Gastrocnemius medialis (tissue), 4 donors: ENCODE results near the gene MAGI1. TPM values are rescaled to one million over a fixed set of nuclear protein-coding genes. Genes with fewer than 3 reads are reported as not detected.

Source experiments
- ATAC-seq, 2 donors: fragments of 150-250 bp; one replicate each; pipeline ENCODE4 v1.9.1; 2016
- DNase-seq, 2 donors: peaks; one replicate each; pipeline ENCODE4 v3.0.0-alpha.2; 2019
- H3K27ac ChIP-seq, 4 donors: fragments of 200-600 bp; sonication (generic); 1 replicate in 1 of 4; 2 replicates in 3 of 4; pipeline ENCODE4 v1.5.1; 2016 to 2018; ENCODE audit warnings: mild to moderate bottlenecking in 2 of 4, moderate library complexity in 1 of 4
- H3K27me3 ChIP-seq, 3 donors: fragments of 200-600 bp; sonication (generic) in 2 of 3; 1 replicate in 1 of 3; 2 replicates in 2 of 3; pipeline versions ENCODE4 v1.5.1 to v1.6.0; 2016 to 2019; ENCODE audit warnings: mild to moderate bottlenecking in 1 of 3, moderate library complexity in 1 of 3
- H3K36me3 ChIP-seq, 2 donors: fragments of 200-600 bp; sonication (generic) in 1 of 2; one replicate each; pipeline ENCODE4 v1.5.1; 2017 to 2018
- H3K4me1 ChIP-seq, 2 donors: fragments of 200-600 bp; sonication (generic) in 1 of 2; one replicate each; pipeline ENCODE4 v1.5.1; 2016 to 2017; ENCODE audit warnings: mild to moderate bottlenecking in 2 of 2
- H3K4me3 ChIP-seq, 4 donors: fragments of 200-600 bp; sonication (generic) in 3 of 4; 1 replicate in 1 of 4; 2 replicates in 3 of 4; pipeline ENCODE4 v1.5.1; 2016 to 2019; ENCODE audit warnings: mild to moderate bottlenecking in 2 of 4
- H3K9me3 ChIP-seq, 3 donors: fragments of 200-600 bp; sonication (generic) in 2 of 3; 1 replicate in 1 of 3; 2 replicates in 2 of 3; pipeline ENCODE4 v1.5.1; 2016 to 2019
- CTCF ChIP-seq, 5 experiments: fragments of 450-650 bp in 3 of 5; fragments of 200-600 bp in 2 of 5; sonication (generic) in 2 of 5; IDR thresholded peaks in 4 of 5; conservative IDR thresholded peaks in 1 of 5; 1 replicate in 4 of 5; 2 replicates in 1 of 5; pipeline ENCODE4 v1.5.1; 2016 to 2019; ENCODE audit warnings: antibody characterized with exemption in 5 of 5, mild to moderate bottlenecking in 3 of 5, moderate library complexity in 3 of 5
- POLR2A ChIP-seq, 2 donors: fragments of 450-650 bp; IDR thresholded peaks; one replicate each; pipeline ENCODE4 v1.6.1; 2017; ENCODE audit warnings: antibody characterized with exemption in 2 of 2, mild to moderate bottlenecking in 2 of 2, moderate library complexity in 2 of 2
- in situ Hi-C, 4 donors: fragments of 200-750 bp; cut with MboI; loops; one replicate each; pipeline versions ENCODE4 v1.15.0 to v1.8.0; 2017; ENCODE audit warnings: low sequenced_read_pairs in 4 of 4
- intact Hi-C: fragments of 100-400 bp; cut with DNase I; formaldehyde crosslinking; loops from one replicate; pipeline ENCODE4 v1.15.1; 2023; ENCODE audit warnings: low total_unique reads
- total RNA-seq, 4 donors: library from RNA; depleted of rRNA; stranded (reverse); fragments of >200 nt; gene quantifications; one replicate each; pipeline versions ENCODE4 v1.1.0 to v1.2.3, GENCODE V29; 2016

MAGI1 gene
- total RNA-seq, 4 donors from 2014 or later = 2.6 to 7.5 (median 3.9) TPM

- in situ Hi-C loops = no loop called here
- Histone ChIP-seq H3K27ac (peak overlapping the region; percentile 46 to 73 (median 59)), H3K36me3 (no peaks in the 10 kb centered on the region), H3K4me1 (peaks cover 6 to 20% of the 10 kb centered on the region in 2 donors), H3K9me3 (no peaks in the 10 kb centered on the region), H3K4me3 (peak overlapping the region in 1 of 4 donors; percentile 5), H3K27me3 (no peaks in the 10 kb centered on the region)
- intact Hi-C loops = no loop called here
- DNase-seq (peak; percentile 49 to 72), ATAC-seq (peak; percentile 92 to 98)
- TF ChIP-seq CTCF (IDR thresholded peaks at IDR 0.05 in 4 of 5, conservative IDR thresholded peaks at IDR 0.05 in 1 of 5) (no peak), POLR2A (IDR thresholded peaks at IDR 0.05) (no peak)
These were observed 167.2 kb downstream of the MAGI1 start for GRCh38 chr3:65871305-65872141.

DNA sequence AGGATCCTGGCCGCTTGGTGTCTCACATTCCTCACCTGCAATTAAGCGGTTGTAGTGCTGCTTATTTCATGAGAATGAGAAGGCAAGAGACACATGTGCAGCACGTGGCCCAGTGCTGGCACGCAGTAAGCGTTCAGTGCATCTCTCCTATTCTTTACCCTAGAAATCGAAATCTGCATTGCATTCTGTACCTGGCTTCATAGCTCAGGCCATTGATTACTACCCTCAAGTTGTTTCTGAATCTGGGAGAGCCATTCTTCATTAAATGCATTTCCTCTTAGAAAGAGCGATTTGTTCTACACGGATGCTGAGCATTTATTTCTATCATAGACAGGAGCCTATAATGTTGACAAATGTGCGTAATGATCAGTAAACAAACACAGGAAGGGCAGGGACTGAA, 168.9 kb downstream of the MAGI1 start:
- in situ Hi-C loops (no loop called here), intact Hi-C loops (no loop called here)
- ATAC-seq (no peak), DNase-seq (no peak)
- H3K36me3 ChIP-seq = no peaks in the 10 kb centered on the region
- no peaks in the 10 kb centered on the region for H3K9me3 ChIP-seq
- H3K27ac ChIP-seq = no peak overlapping the region
- H3K4me3 ChIP-seq = no peak overlapping the region
- no peaks in the 10 kb centered on the region for H3K27me3 ChIP-seq
- TF ChIP-seq POLR2A (IDR thresholded peaks at IDR 0.05) (no peak), CTCF (IDR thresholded peaks at IDR 0.05 in 4 of 5, conservative IDR thresholded peaks at IDR 0.05 in 1 of 5) (no peak)
- peaks cover 6 to 20% of the 10 kb centered on the region in 2 donors for H3K4me1 ChIP-seq

DNA sequence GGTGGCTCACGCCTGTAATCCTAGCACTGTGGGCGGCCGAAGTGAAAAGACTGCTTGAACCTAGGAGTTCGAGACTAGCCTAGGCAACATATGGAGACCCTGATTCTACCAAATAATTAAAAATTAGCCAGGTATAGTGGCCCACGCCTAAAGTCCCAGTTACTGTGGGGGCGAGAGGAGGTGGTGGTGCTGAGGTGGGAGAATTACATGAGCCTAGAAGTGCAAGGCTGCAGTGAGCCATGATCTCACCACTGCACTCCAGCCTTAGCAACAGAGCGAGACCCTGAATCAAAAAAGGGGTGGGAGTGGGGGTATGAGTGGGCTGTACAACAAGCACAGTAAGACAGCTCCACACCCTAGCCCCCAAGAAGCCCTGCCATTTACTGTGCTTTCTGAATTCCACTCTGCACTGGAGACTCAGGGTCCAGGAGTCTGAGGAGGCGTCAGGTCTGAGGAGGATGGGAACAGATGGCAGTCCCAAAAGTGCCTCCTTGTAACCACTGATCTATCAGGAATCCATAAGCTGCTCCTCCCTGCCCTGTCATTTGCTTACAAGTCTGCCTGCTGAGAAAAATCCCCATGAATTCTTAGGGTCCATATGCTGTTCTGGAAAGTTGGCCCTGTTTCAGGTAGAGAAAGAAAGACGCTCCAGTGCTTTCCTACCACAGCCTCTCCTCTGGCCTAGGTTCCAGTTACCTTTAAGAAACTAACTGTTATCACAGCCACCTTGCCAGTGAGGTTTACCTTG, 171.1 kb downstream of the MAGI1 start:
- DNase-seq = no peak
- H3K27me3 ChIP-seq = no peaks in the 10 kb centered on the region
- in situ Hi-C loops (no loop called here), intact Hi-C loops (no loop called here)
- no peak overlapping the region for H3K27ac ChIP-seq
- TF ChIP-seq CTCF (IDR thresholded peaks at IDR 0.05 in 4 of 5, conservative IDR thresholded peaks at IDR 0.05 in 1 of 5) = no peak
- TF ChIP-seq POLR2A (IDR thresholded peaks at IDR 0.05) = no peak
- H3K4me1 ChIP-seq = peaks cover 6 to 20% of the 10 kb centered on the region in 2 donors
- no peak overlapping the region for H3K4me3 ChIP-seq
- no peak for ATAC-seq
- no peaks in the 10 kb centered on the region for H3K36me3 ChIP-seq
- H3K9me3 ChIP-seq = no peaks in the 10 kb centered on the region

GRCh38 chr3:65864357-65864904, 174.3 kb downstream of the MAGI1 start:
- ATAC-seq = no peak
- no peak for DNase-seq
- Histone ChIP-seq H3K9me3 (no peaks in the 10 kb centered on the region), H3K36me3 (no peaks in the 10 kb centered on the region), H3K4me3 (no peak overlapping the region), H3K27me3 (no peaks in the 10 kb centered on the region), H3K4me1 (no peaks in the 10 kb centered on the region), H3K27ac (no peak overlapping the region)
- TF ChIP-seq POLR2A (IDR thresholded peaks at IDR 0.05) (no peak), CTCF (IDR thresholded peaks at IDR 0.05 in 4 of 5, conservative IDR thresholded peaks at IDR 0.05 in 1 of 5) (no peak)
- intact Hi-C loops (no loop called here), in situ Hi-C loops (no loop called here)
